GM23248 (cell line): ENCODE data around the gene NAALADL2.

ENCODE experiments used
- EZH2 ChIP-seq: fragments of 200-600 bp; sonication (generic); IDR thresholded peaks from 2 replicates; pipeline ENCODE4 v1.6.1; 2018; ENCODE audit warnings: antibody characterized with exemption, mild to moderate bottlenecking; ENCODE audit not compliant: insufficient read depth, poor library complexity, severe bottlenecking
- EZH2phosphoT487 ChIP-seq: fragments of 200-600 bp; sonication (generic); IDR thresholded peaks from 2 replicates; pipeline ENCODE4 v1.6.1; 2018; ENCODE audit warnings: antibody characterized with exemption, moderate library complexity, mild to moderate bottlenecking, low read depth; ENCODE audit not compliant: insufficient read depth

GRCh38 chr3:175007306-175007705, 148.2 kb downstream of the NAALADL2 start:
- TF ChIP-seq EZH2 (no peak), EZH2phosphoT487 (no peak)
